AG04449 (cell line): Measurements from ENCODE around the gene LRP1-AS.

Source experiments
- CTCF ChIA-PET: fragments of 350-600 bp; formaldehyde crosslinking; extraction: SDS; loops from one replicate; lab custom pipeline; 2021; ENCODE audit warnings: antibody characterized with exemption; lab: Yijun Ruan, JAX
- POLR2A ChIA-PET: fragments of 400-600, 350-600 bp; formaldehyde crosslinking; extraction: SDS; loops from one replicate; lab custom pipeline; 2020; ENCODE audit warnings: antibody characterized with exemption, inconsistent platforms; lab: Yijun Ruan, JAX
- DNase-seq: peaks from one replicate; pipeline ENCODE4 v3.0.0-alpha.2; 2010; ENCODE audit warnings: low read depth, low spot score
- H3K4me3 ChIP-seq: 2 replicates; pipeline ENCODE4 v1.5.1; 2011; ENCODE audit warnings: low read depth, mild to moderate bottlenecking, control low read depth, low read length
- TF ChIP-seq, protein P1 (sequence below): IDR thresholded peaks from one replicate; pipeline ENCODE4 v1.5.1; 2011; ENCODE audit warnings: mild to moderate bottlenecking, moderate library complexity, low read length, control low read depth, inconsistent platforms; ENCODE audit not compliant: insufficient read depth; ENCODE audit errors: missing control alignments

The LRP1-AS gene

DNA sequence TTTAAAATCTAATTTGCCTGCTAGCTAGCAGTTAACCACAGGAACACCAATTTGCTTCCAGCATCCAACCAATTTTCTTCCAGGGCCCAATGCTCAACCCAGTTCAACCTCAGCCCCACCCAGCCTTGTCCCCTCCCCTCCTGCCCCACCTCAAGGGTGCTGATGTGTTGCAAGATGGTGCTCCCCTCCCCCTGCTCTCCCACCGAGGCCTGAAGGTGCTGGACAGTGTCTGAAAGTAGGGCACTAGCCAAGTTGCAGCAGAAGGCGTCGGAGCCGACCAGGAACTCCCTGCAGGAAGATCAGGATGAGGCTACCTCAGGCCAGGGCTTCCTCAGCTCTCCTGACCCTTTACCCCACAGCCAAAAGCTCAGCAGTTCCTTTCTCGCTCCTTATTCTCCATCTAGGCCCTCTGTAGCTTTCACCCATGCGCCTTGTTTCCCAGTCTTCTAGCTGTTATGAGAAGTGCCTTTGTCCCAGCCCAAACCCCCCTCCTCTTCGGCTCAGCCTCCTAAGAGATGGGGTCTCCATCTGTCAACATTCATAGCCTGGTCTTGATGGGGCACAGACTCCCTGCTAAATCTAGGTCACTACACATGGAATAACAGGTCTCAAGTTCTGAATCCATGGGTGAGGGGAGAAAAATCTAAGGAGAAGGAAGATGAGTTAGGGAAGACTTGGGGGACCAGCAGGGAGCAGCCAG lies 39.8 kb downstream of the LRP1-AS start:
- ChIA-PET CTCF (interaction anchor here (0.9 to 13.0 kb wide), 10 partner anchors 13 to 136 kb away, joined by 3 to 218 read pairs (median 4); partner anchors contain the start of genes NAB2 and SHMT2), POLR2A (interaction anchor here (1.0 to 7.7 kb wide), 3 partner anchors 10 to 14 kb away, joined by 5 to 64 read pairs (median 6); no protein-coding TSS in a partner anchor)
- TF ChIP-seq, protein P1, sequence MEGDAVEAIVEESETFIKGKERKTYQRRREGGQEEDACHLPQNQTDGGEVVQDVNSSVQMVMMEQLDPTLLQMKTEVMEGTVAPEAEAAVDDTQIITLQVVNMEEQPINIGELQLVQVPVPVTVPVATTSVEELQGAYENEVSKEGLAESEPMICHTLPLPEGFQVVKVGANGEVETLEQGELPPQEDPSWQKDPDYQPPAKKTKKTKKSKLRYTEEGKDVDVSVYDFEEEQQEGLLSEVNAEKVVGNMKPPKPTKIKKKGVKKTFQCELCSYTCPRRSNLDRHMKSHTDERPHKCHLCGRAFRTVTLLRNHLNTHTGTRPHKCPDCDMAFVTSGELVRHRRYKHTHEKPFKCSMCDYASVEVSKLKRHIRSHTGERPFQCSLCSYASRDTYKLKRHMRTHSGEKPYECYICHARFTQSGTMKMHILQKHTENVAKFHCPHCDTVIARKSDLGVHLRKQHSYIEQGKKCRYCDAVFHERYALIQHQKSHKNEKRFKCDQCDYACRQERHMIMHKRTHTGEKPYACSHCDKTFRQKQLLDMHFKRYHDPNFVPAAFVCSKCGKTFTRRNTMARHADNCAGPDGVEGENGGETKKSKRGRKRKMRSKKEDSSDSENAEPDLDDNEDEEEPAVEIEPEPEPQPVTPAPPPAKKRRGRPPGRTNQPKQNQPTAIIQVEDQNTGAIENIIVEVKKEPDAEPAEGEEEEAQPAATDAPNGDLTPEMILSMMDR, result no peak
- H3K4me3 ChIP-seq, result no peak overlapping the region
- DNase-seq, result no peak

DNA sequence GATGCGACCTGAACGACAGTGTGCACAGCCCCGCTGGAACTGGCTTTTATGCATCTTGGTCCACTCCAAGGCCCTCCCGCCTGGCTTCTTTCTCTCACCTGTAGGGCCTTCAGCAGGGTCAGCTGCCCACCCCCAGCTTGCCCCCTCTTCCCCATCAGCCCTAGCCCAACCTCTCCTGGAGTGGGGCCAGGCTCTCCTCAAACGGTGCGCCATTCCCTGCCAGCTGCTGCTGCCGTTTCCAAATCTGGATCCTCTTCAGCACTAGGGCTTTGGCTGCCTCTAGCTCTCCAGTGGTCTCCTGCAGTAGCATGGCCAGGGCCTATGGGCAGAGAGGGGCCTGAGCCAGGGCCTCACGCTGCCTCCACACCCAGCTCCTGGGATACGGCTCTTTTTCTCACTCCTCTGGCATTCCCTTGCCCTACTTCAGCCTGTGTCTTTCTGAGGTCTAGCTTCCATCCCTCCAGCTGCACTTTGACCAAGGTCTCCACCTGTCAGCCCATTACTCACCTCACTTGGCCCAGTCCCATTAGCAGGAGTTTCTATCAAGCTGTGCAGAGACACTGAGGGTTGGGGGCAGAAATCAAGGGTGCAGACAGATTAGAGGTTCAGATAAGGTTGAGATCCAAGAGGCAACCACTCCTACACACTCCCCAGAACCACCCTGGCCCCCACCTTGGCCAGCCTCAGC lies 41.3 kb downstream of the LRP1-AS start:
- POLR2A ChIA-PET, result interaction anchor here (1.0 to 7.7 kb wide), 3 partner anchors 9 to 15 kb away, joined by 5 to 64 read pairs (median 12); no protein-coding TSS in a partner anchor
- DNase-seq, result no peak
- H3K4me3 ChIP-seq, result no peak overlapping the region
- TF ChIP-seq, protein P1, result no peak
- CTCF ChIA-PET, result interaction anchor here (1.0 to 13.0 kb wide), 8 partner anchors 12 to 136 kb away, joined by 3 to 218 read pairs (median 4); partner anchors contain the start of gene NAB2

DNA sequence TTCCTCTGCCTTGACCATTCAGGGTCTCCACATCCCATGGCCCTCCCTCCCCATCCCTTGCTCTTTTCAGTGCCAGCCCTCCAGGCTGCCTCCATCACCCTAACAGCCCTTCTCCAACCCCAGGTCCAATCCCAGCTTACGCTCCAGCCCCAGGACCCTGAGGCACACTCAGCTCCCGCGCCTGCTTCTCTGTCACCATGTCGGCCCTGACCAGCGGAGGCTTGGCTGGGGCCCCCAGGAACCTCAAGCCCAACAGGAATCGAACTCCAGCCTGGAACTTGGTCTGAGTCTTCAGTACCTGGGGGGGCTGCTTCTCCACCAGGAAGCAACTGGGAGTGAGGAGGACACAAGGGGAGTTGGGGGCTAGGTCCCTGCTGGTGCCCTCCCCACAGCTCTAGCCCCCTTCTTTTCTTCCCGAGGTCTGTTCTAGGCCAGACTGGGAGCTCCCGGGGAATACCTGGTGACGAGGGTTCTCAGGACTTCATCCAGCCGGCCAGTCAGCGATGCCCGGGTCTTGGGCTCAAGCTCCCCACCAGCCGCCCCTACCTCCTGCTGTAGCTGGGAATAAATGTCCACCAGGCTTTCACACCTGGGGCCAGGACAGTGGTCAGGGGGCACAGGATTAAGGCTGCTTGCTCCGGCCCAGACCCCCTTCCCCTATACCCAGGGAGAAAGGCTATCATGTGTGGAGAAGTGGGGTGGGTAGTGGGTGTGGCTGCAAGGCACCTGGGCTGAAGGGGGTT lies 42.2 kb downstream of the LRP1-AS start:
- POLR2A ChIA-PET, result interaction anchor here (1.0 to 7.7 kb wide), 4 partner anchors 8 to 36 kb away, joined by 3 to 64 read pairs (median 10); no protein-coding TSS in a partner anchor
- H3K4me3 ChIP-seq, result no peak overlapping the region
- no peak for DNase-seq
- TF ChIP-seq, protein P1, result no peak
- CTCF ChIA-PET, result interaction anchor here (1.1 to 13.0 kb wide), 5 partner anchors 11 to 78 kb away, joined by 3 to 218 read pairs (median 4); partner anchors contain the start of gene NAB2

DNA sequence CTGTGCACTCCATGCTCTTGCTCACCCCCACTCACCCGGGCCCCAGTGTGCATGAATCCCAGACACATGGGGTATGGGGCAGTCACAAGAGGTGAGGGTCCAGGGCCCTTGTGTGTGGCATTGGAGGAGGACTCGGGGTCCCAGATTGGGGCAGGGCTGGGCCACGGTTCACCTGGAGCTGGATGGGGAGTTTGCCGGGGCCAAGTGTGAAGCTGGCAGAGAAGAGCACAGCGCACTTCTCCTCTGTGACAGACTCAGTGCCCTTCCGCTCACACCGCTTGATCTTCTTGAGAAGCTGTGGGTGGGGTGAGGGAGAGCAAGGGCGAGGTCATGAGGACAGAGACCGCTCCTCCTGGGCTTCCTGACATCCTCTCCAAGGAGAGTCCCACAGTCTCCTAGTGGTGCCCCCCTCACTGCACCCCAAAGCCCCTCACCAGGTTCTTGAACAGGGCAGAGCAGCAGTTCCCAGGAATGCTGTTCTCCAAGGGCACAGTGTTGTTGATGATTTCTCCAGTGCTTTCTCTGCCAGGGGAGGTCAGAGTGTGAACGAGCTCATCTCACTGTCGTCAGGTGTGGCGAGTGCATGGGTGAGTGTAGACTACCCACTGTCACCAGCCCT lies 43.0 kb downstream of the LRP1-AS start:
- ChIA-PET POLR2A (interaction anchor here (1.0 to 2.7 kb wide), 4 partner anchors 10 to 35 kb away, joined by 3 to 12 read pairs (median 6); no protein-coding TSS in a partner anchor), CTCF (interaction anchor here (1.0 to 13.0 kb wide), 6 partner anchors 8 to 79 kb away, joined by 3 to 218 read pairs (median 8); partner anchors contain the start of gene NAB2)
- TF ChIP-seq, protein P1, result no peak
- H3K4me3 ChIP-seq, result no peak overlapping the region
- DNase-seq, result no peak

DNA sequence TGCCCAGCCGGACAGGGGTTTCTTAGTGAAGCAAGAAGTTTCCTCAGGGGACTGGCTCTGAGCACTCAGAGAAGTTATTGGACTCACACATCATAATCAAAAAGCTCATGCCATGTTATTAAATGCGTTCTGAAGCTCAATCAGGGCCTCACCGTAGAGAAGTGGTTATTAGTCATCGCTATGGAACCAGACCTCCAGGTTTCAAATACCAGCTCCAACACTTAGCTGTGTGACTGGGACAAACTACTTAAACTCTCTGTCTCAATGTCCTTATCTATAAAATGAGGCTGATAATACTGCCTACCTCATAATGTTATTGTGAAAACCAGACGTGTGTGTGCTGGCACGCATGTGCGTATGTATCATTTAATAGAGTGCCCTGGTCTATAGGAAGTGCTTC lies 43.6 kb downstream of the LRP1-AS start:
- CTCF ChIA-PET, result interaction anchor here (1.0 to 13.0 kb wide), 4 partner anchors 9 to 34 kb away, joined by 4 to 218 read pairs (median 8); partner anchors contain the start of gene NAB2

More for the DNA sequence above, 43.6 kb downstream of the LRP1-AS start:
- no peak for DNase-seq
- H3K4me3 ChIP-seq, result no peak overlapping the region
- TF ChIP-seq, protein P1, result no peak
- POLR2A ChIA-PET, result interaction anchor here (1.1 to 2.7 kb wide), 3 partner anchors 10 to 14 kb away, joined by 4 to 12 read pairs (median 8); no protein-coding TSS in a partner anchor
